Suppressor macrophage treated with lipopolysaccharide for 4 hours (primary cell): ENCODE results near the gene ASCL4.
"Not testable (repeated sequence)": the region's sequence is repeated elsewhere in the genome, so short reads cannot be mapped to it uniquely, and the experiment has no call there.

Source experiments
- DNase-seq: peaks from one replicate; pipeline ENCODE4 v3.0.0-alpha.2; 2020

Gene ASCL4, protein sequence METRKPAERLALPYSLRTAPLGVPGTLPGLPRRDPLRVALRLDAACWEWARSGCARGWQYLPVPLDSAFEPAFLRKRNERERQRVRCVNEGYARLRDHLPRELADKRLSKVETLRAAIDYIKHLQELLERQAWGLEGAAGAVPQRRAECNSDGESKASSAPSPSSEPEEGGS

DNA sequence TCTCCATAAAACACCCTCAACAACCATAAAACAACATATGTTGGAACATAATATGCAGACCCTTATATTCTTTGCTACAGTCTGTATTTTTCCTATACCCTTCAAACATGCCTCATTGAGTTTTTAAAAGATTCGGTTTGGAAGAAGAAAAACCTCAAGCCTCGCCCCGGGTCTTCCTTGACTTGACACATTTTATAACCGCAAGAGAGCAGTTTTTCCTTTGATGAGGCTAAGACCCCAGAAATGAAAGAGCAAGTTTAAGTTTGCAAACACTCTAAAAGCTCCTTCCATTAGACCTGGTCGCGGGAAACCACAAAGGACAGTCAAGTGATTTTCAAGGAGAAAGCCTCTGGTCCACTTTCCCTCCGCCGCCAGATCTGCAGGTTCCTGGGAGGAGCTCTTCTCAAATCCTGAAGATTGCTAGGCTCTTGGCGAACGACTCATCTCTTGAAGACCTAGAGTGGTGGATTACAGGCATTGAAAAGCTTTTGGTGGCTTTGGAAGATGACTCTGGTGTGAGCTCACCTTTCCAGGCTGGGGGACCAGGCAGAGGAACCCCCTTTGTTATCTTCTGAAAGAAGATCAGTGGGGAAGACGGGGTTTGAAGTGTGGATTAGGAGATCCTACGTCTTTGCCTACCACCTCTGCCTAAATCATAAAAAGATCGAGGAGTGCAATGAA, at the start of gene ASCL4:
Gene ASCL4 (plus strand): TSS at position 356 of the 681 bp plus-strand sequence. CDS start 515 bp downstream, outside the sequence.
- DNase-seq, result no peak

DNA sequence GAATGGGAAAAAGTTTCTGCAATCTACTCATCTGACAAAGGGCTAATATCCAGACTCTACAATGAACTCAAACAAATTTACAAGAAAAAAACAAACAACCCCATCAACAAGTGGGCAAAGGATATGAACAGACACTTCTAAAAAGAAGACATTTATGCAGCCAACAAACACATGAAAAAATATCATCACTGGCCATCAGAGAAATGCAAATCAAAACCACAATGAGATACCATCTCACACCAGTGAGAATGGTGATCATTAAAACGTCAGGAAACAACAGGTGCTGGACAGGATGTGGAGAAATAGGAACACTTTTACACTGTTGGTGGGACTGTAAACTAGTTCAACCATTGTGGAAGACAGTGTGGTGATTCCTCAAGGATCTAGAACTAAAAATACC, 47.2 kb upstream of the ASCL4 start:
- not testable (repeated sequence) for DNase-seq

DNA sequence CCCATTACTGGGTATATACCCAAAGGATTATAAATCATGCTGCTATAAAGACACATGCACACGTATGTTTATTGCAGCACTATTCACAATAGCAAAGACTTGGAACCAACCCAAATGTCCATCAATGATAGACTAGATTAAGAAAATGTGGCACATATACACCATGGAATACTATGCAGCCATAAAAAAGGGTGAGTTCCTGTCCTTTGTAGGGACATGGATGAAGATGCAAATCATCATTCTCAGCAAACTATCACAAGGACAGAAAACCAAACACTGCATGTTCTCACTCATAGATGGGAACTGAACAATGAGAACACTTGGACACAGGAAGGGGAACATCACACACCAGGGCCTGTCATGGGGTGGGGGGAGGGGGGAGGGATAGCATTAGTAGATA, 46.8 kb upstream of the ASCL4 start:
- not testable (repeated sequence) for DNase-seq

DNA sequence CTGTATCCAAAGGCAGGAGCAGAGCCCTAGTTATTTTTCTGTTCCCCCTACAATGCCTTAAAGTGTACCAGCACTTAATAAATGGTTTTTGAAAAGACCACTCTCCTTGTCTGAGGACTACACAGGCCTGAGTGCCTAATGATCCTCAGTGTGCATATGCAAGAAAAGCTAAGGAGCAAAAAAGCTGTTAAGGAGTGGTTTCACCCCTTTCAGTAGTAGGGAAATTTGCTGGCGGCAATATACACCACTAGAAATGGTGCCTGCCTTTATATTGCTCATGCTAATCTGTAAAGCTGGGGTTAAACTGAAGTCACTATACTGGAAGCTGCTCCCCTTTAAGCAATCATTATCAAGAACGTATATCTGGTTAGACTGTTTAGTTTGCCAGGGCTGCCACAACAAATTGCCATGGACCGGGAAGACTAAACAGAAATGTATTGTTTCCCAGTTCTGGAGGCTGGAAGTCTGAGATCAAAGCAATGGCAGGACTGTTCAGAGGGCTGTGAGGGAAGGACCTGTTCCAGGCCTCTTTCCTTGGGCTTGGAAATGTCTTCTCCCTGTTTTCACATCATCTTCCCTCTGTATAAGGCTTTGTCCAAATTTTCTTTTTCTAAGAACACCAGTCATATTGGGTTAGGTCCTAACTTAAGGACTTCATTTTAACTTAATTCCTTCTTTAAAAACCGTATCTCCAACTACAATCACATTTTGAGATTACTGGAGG, 43.7 kb upstream of the ASCL4 start:
- DNase-seq, result no peak

DNA sequence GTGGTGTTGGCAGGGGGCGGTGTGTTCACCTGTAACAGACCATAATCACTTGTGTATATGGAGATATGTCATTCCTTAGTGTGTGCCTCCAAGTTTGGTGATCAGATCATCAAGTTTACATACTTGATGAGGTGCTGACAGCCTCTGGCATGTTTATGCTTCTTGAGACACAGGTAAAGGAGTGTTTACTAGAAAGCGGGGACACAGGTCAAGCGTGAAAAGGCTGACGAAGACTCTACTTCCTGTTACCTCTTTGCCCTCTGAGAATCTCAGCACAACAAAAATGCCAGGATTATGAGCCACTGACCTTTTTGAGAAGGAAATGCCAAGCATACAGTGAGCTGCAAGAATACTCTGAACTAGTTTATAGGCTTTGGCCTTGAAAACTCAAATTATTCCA, 43.1 kb upstream of the ASCL4 start:
- DNase-seq, result no peak

DNA sequence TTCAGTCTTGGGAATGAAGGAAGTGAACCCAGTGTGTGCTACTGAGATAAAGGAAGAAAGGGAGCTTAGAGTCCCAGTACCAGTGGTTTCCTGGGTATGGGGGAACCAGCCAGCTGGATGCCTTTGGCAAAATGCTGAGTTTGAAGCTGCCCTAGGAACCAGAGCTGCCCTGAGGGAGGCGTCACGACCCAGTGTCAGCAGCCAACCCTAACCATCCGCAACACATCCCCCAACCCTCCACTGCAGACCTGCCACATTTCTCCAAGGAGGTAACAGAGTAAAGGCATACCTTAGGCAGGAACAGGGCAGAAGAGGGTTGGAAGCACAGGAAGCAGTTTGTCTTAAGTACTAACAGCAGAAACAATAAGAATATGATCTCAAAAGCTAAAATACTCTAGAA, 42.1 kb upstream of the ASCL4 start:
- DNase-seq, result no peak

DNA sequence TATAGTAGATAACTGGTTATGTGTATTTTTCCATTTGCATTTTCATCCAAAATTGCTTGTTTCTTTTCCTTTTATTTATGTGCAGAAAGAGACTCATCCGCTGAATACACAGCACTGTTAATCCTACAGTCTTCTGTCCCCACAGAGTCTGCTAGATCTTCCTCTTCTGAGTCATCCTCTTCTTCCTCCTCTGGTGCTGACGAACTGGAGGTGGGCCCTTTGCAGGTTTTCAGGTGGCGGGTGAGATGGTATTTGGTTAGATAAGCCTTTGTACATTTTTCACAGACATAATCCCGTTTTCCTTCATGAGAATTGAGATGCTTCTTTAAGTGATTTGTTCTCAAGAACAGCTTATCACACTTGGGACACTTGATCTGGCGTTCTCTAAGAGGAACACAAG, 40.4 kb upstream of the ASCL4 start:
- no peak for DNase-seq

DNA sequence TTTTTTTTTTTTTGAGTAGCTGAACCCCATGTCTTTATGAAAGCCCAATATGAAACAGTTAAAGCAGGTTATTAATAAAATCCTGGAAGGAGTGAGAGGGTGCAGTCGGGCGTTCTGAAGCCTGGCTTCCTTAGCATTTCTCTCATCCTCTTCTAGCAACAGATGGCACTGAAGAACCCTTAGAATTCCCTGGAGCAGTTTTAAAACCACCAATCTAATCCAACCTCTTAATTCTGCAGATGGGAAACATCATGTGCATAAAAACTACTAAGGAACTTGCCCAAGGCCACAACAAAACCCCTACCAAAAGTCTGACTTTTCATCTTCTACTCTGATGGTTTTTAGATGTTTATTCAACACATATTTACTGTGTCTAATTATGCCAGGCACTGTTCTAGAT, 38.7 kb upstream of the ASCL4 start:
- DNase-seq, result no peak

DNA sequence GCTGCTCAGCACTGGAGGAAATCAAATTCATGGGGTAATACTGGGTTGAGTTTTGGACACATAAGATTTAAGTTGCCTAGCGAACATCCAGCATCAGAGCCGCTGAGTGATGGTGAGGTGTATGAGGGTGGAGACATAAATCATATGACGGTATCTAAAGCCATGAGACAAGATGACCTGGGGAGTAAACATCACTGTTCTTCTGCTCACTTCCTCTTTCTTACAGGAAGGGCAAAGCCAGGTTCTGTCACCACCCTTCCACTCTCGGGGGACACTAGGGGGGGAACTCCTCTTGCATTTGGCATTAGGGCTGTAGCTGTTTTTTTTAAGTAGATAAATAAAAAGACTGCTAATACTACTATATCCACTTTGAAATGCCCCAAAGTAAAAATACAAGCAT, 37.6 kb upstream of the ASCL4 start:
- peak; percentile 16 for DNase-seq

DNA sequence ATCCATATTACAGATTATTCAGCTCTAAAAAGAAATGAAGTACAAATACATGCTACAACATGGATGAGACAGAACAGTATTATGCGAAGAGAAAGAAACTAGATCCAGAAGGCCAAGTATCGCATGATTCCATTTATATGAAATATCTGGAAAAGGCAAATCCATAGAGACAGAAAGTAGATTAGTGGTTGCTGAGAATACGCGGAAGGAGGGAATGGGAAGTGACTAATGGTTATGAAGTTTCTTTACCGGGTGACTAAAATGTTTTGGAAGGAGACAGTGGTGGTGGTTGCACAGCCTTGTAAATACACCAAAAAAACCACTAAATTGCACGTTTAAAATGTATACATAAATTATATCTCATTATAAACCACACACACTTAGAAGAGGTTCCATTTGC, 26.0 kb upstream of the ASCL4 start:
- peak; percentile 40 for DNase-seq

DNA sequence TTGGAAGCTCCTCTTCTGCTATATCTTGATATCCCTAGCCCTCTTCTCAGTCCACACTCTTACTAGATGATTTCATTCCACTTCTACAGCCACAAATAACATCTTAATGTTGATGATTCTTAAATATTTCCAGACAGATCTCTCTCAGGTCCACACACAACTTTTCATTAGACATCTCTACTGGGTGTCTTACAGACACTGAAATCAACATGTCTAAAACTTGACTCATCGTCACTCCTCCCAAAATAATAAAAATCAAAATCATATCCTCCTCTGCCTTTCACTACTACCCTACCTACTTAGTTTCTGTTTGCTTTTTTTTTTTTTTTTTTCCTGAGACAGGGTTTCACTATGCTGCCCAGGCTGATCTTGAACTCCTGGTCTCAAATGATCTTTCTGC, 25.4 kb upstream of the ASCL4 start:
- DNase-seq, result no peak

DNA sequence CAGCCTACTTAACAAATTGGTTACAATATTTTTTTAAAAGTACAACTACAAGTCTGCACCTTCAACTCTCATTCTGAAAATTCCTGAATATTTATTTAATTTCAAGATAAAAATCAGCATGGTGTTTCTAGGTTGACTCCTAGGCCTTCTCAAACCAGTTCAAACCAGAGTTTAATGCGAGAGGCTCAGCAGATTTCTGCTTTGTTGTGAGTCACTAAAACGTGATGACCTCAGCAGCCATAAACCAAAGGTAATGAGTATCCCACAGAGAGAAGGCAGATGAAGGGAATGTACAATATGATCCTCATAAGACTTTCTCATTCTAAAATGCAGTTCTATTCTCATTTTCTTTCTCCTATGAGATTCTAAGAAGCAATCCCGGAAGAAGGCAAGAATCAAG, 15.1 kb upstream of the ASCL4 start:
- DNase-seq, result peak; percentile 79

DNA sequence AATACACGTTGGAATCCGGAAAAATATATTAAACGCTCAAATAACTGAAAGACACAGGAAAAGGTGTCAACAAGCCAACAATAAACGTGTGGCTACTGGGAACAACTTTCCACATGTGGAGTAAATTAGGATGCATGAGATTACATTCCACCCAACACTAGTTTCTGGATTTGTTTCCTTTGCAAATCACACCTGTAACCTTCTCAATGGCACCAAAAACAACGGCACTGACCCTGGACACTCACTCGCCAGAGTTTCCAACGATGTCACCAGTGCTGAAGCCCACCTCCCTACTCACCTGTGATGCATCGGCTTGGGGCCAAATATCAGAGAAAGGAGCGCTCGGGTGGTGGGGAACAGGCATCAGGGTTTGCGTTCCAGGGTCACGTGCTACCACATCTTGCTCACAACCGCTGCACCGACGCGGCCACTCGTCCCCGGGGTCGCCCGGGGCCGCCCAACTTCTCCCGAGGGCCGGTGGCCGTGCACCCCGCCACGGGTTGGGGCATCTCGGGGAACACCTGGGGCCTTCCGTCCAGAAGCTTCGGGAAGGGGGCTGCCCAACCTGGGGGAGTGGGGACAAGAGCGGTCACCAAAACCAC, 14.2 kb upstream of the ASCL4 start:
- DNase-seq, result peak; percentile 21

DNA sequence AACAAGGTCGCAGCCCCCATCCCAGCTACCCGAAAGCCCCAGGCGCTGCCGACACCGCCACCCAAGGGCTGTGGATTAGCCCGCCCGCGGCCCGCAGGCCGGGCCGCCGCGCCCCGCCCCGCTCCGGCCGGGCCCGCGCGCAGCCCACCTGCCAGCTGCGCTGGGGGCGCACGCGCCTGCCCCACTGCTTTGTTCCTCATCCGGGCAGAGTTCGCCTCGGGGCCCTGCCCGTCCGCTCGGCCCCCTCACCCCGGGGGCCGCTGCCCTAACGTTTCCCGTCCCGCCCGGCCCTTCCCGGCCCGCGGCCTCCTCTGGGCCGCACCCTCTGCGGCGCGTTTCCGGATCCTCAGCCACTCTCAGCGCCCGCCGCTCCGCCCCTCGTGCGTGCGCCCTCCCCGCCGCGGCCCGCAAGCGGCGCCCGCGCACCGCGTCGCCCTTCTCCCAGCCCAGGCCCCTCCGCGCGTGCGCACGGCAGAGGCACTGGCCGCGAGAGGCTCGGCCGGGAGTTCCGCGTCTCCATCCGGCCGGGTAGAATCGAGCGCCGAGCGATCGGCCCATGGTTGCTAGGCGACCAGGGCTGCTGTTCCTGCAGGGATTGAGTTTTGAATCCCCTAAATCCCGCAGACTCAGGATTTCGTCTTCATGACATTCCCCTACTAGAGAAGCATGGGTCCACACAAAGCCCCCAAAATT, 13.5 kb upstream of the ASCL4 start, which contains the start of gene PRDM4:
Gene PRDM4 (minus strand): TSS at position 329 of the 693 bp plus-strand sequence. CDS start 622 bp downstream, outside the sequence.
- DNase-seq, result peak; percentile 98

DNA sequence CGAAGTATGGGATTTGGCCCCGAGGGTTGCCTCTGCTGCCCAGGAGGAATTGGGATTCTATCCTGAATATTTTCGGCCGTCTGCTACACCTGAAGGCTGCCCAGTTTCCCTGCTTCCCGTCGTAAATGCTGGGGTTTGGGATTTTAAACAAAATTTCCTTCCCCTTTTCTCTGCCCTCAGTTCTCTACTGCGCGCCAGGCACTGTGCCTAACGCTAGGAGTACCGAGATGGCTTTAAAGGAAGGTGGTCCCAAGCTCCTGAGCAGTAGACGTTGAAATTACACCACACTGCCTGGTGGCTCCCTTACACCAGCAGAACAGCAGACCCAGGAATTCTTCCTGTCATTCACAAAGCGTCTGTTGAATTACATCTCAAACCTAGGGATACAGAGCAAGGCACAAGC, 13.0 kb upstream of the ASCL4 start:
- DNase-seq, result no peak

DNA sequence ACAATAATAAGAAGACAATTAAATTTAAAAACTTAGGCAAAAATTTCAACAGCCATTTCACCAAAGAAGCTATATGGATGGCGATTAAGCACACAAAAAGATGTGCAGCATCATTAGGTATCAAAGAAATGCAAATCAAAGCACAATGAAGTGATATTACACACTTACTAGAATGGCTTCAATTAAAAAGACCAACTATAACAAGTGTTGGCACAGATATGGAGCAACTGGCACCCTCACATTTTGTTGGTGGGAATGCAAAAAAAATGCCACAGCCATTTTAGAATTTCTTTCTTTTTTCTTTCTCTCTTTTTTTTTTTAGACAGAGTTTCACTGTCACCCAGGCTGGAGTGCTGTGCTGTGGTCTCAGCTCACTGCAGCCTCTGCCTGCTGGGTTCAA, 11.6 kb upstream of the ASCL4 start:
- DNase-seq, result no peak

DNA sequence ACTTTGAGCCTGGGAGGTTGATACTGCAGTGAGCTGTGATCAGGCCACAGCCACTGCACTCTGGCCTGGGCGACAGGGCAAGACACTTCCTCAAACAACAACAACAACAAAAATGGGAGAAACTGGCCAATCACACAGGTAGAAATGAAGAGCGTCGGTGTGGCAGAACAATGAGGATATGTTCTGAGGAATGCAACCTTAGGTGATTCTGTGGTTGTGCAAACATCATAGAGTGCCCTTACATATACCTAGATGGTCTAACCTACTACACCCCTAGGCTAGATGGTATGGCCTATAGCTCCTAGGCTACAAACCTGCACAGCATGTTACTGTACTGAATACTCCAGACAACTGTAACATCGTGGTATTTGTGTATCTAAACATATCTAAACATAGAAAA, 9.9 kb upstream of the ASCL4 start:
- no peak for DNase-seq

DNA sequence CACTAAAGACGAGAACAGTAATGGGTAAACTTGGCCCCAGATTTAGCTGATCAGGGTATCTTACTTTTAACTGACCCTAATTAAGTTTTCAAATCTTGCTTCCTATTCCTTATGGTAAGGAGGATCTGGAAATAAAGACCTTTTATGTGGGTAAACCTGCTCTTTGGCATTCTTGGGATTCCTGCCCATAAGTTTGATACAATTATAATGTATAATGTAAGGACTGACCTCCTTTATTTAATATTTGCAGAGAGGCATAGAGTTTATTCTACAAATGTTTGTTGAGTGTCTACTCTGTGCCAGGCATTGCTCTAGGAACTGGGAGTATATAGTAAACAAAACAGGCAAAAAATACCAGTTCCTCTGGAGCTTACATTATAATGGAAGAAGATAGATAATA, 9.2 kb upstream of the ASCL4 start:
- no peak for DNase-seq

DNA sequence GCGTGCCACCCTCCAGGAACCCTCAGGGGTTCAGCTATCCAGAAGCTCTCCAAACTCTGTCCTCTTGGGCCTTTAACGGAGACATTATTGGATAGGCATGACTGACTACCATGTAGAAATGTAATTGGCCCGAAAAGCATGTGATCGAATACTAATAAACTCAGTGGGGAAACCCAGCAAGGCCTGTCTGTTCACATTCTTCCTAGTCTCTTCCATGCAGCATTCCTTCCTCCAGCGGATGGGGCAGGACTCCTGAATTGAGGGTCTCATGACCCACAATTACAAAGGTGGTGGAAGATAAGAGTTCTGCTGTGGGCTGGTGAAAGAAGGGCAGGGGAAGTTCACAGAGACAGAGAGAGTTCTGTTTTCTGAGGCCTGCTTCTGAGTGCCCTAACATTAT, 7.0 kb upstream of the ASCL4 start:
- no peak for DNase-seq

DNA sequence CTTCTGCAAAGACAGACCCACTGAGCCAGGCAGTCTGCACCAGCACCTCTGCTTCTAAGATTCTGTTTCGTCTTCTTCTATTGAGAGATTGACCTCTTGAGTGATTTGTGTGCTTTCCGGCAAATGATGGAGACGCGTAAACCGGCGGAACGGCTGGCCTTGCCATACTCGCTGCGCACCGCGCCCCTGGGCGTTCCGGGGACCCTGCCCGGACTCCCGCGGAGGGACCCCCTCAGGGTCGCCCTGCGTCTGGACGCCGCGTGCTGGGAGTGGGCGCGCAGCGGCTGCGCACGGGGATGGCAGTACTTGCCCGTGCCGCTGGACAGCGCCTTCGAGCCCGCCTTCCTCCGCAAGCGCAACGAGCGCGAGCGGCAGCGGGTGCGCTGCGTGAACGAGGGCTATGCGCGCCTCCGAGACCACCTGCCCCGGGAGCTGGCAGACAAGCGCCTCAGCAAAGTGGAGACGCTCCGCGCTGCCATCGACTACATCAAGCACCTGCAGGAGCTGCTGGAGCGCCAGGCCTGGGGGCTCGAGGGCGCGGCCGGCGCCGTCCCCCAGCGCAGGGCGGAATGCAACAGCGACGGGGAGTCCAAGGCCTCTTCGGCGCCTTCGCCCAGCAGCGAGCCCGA, 703 bp downstream of the ASCL4 start:
- peak; percentile 31 for DNase-seq

DNA sequence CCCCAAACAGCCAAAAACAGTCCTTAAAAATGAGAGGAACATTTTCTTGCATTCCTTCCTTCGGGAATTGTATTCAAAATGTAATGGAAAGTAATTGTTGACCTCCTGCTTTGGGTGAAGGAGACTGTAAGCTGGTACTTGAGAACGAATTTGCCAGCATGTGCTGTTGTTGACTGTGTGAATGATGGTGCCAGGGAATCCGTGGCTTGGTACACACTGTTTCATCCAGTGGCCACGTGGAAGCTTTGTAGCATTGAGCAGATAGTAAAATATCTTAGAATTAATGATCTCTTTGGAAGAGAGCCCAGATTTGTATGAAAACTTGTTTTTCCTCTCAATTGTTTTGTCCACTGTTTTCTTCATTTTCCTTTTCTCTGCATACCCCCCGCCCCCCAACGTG, 1.7 kb downstream of the ASCL4 start:
- DNase-seq, result no peak

DNA sequence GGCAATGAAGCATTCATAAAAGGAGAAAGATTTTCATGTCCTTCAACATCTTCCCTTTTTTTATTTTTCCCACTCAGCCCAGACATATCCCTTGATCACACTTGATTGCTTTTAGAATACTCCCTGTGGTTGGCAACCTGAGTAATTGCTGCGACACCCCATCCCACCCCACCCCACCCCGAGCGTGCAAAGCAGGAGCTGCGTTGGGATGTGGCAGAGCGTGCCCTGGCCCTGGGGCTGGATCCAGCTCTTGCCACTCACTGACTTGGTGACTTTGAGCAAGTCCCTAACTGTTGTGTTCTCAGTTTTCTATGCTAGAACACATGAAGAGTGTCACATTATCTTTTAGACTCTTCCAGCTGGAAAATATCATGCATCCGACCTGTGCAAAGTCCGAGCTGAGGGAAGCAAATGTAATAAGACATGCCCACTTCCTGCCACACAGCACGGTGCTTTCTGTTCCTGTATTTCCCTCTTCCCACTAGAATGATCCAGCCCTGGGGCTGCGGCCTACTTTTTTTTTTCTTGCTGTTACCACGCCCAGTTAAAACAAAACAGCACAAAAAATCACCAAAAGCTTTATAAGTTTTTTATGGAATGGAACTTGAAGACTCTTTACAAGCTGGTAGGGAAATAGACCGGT, 4.0 kb downstream of the ASCL4 start:
- DNase-seq, result peak; percentile 69
